Measurements from ENCODE around the gene APMAP. TPM values are rescaled to one million over a fixed set of nuclear protein-coding genes. Genes with fewer than 3 reads are reported as not detected.

Gene APMAP
- total and polyA plus RNA-seq, 2 experiments from 2014 or later, result 110 to 123 TPM

DNA sequence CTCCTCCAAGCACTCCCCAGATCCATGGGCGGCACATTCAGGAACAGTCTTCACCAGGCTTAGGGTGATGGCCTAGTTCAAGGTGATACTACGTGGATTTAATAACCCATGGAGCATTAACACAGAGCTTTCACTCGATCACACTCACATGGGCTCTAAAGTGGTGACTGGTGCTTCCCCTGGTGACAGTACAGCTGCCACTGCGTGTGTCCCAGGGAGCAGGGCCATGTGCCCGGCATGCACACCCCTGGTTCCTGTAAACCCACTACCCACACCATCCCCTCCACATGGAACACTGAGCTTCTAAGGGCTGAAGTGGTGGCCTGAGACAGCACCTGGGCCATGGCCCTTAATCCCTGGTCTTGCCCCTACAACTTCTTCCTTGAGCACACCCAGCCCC, 27.8 kb upstream of the APMAP start:
- Histone ChIP-seq H3K27me3 (no peaks in the 10 kb centered on the region), H3K36me3 (replicated peaks; ENCODE audit: insufficient read depth, low read depth) (no peaks in the 10 kb centered on the region), H4K20me1 (ENCODE audit: insufficient read depth, poor library complexity, severe bottlenecking) (no peaks in the 10 kb centered on the region), H3K27ac (no peak overlapping the region), H2AFZ (no peak overlapping the region), H3K9me2 (replicated peaks; ENCODE audit: insufficient read depth) (no peaks in the 10 kb centered on the region), H3K9me3 (ENCODE audit: low read depth) (no peaks in the 10 kb centered on the region), H3K4me3 (no peak overlapping the region), H3K4me1 (ENCODE audit: insufficient read depth) (peaks cover 17% of the 10 kb centered on the region), H3K4me2 (no peak overlapping the region), H3K79me2 (peaks cover 5% of the 10 kb centered on the region)
- no peak for DNase-seq (ENCODE audit: low spot score)
- TF ChIP-seq EZH2 (IDR thresholded peaks at IDR 0.05; ENCODE audit: borderline replicate concordance), result no peak
- TF ChIP-seq EZH2phosphoT487 (IDR thresholded peaks at IDR 0.05; ENCODE audit: low read depth, severe bottlenecking, unreplicated experiment), result no peak
- TF ChIP-seq, protein P1, sequence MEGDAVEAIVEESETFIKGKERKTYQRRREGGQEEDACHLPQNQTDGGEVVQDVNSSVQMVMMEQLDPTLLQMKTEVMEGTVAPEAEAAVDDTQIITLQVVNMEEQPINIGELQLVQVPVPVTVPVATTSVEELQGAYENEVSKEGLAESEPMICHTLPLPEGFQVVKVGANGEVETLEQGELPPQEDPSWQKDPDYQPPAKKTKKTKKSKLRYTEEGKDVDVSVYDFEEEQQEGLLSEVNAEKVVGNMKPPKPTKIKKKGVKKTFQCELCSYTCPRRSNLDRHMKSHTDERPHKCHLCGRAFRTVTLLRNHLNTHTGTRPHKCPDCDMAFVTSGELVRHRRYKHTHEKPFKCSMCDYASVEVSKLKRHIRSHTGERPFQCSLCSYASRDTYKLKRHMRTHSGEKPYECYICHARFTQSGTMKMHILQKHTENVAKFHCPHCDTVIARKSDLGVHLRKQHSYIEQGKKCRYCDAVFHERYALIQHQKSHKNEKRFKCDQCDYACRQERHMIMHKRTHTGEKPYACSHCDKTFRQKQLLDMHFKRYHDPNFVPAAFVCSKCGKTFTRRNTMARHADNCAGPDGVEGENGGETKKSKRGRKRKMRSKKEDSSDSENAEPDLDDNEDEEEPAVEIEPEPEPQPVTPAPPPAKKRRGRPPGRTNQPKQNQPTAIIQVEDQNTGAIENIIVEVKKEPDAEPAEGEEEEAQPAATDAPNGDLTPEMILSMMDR (IDR thresholded peaks at IDR 0.05; ENCODE audit: poor library complexity), result no peak
- WGBS (ENCODE audit: low lambda C conversion rate, missing lambda C conversion rate), result 95% methylated on average over 5 of the region's 5 CpGs

DNA sequence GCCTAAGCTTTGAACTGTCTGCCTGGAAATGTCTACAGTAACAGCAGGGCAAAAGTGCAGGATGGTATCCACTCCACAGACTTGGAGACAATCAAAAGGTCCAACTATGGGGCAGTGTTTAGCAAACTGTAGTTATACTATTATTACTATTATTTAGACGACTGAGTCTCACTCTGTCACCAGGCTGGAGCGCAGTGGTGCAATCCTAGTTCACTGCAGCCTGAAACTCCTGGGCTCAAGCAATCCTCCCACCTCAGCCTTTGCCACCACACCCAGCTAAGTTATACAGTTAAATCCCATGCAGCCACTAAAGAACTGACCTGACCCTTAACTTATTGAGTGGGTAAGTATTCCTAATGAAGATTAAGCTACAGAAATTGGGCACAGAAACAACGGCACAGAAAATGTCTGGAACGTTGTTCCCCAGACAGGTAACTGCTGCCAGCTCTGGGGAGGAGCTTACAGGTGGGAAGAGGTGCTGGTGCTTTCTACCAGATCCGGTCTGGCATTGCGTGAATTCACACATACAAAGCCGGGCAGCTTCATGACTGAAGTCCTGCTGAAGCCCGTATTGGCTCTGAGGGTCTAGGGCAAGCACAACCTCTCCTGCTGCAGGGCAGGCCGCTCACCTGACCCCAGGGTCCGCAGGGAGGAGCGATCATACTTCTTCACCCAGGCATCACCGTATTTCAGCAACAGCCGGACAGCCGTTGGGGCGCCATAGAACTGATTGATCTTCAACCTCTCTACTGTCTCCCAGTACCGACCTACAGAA, 27.0 kb upstream of the APMAP start:
- Histone ChIP-seq H3K79me2 (no peaks in the 10 kb centered on the region), H4K20me1 (ENCODE audit: insufficient read depth, poor library complexity, severe bottlenecking) (no peaks in the 10 kb centered on the region), H3K4me2 (no peak overlapping the region), H3K9me2 (replicated peaks; ENCODE audit: insufficient read depth) (no peaks in the 10 kb centered on the region), H3K27me3 (no peaks in the 10 kb centered on the region), H3K4me1 (ENCODE audit: insufficient read depth) (peaks cover 17% of the 10 kb centered on the region), H2AFZ (no peak overlapping the region), H3K36me3 (replicated peaks; ENCODE audit: insufficient read depth, low read depth) (no peaks in the 10 kb centered on the region), H3K27ac (no peak overlapping the region), H3K9me3 (ENCODE audit: low read depth) (no peaks in the 10 kb centered on the region), H3K4me3 (no peak overlapping the region)
- 82% methylated on average over 16 of the region's 16 CpGs for WGBS (ENCODE audit: low lambda C conversion rate, missing lambda C conversion rate)
- no peak for DNase-seq (ENCODE audit: low spot score)
- TF ChIP-seq, protein P1 (IDR thresholded peaks at IDR 0.05; ENCODE audit: poor library complexity), result no peak
- no peak for TF ChIP-seq EZH2 (IDR thresholded peaks at IDR 0.05; ENCODE audit: borderline replicate concordance)
- no peak for TF ChIP-seq EZH2phosphoT487 (IDR thresholded peaks at IDR 0.05; ENCODE audit: low read depth, severe bottlenecking, unreplicated experiment)

DNA sequence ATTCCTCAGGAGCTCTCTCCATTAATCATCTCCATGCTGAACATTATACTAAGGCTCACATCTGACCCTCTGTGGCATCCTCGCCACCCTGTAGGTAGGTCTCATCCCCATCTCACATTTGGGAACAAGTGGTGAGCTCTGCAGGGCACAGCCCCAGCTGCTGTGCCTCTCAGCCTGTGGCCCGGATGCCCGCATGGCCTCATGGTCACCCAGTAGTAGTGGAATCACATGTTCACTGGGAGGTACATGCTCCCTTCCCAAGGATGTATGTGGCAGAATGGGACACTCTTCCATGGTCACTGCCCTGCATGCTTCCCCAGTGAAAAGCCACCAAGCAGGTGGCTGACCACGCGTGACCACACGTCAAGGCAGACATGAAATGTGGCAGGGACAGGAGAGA, 26.3 kb upstream of the APMAP start:
- Histone ChIP-seq H3K4me2 (no peak overlapping the region), H2AFZ (no peak overlapping the region), H3K27me3 (no peaks in the 10 kb centered on the region), H3K79me2 (no peaks in the 10 kb centered on the region), H3K9me2 (replicated peaks; ENCODE audit: insufficient read depth) (no peaks in the 10 kb centered on the region), H3K27ac (no peak overlapping the region), H3K4me3 (no peak overlapping the region), H3K36me3 (replicated peaks; ENCODE audit: insufficient read depth, low read depth) (no peaks in the 10 kb centered on the region), H3K9me3 (ENCODE audit: low read depth) (no peaks in the 10 kb centered on the region), H4K20me1 (ENCODE audit: insufficient read depth, poor library complexity, severe bottlenecking) (no peaks in the 10 kb centered on the region), H3K4me1 (ENCODE audit: insufficient read depth) (peaks cover 17% of the 10 kb centered on the region)
- 96% methylated on average over 6 of the region's 6 CpGs for WGBS (ENCODE audit: low lambda C conversion rate, missing lambda C conversion rate)
- TF ChIP-seq EZH2phosphoT487 (IDR thresholded peaks at IDR 0.05; ENCODE audit: low read depth, severe bottlenecking, unreplicated experiment) (no peak), EZH2 (IDR thresholded peaks at IDR 0.05; ENCODE audit: borderline replicate concordance) (no peak)
- TF ChIP-seq, protein P1 (IDR thresholded peaks at IDR 0.05; ENCODE audit: poor library complexity), result no peak
- DNase-seq (ENCODE audit: low spot score), result no peak
